Activated effector memory CD4-positive, alpha-beta T cell treated with Interleukin-2 at 50 U/mL for 16 hours (primary cell): Measurements from ENCODE around the gene TAS2R10.
"Not testable (repeated sequence)": the region's sequence is repeated elsewhere in the genome, so short reads cannot be mapped to it uniquely, and the experiment has no call there.

Experiments
- DNase-seq: peaks from one replicate; pipeline ENCODE4 v3.0.0-alpha.2; 2020

The TAS2R10 gene

GRCh38 chr12:10826258-10826657 is at the start of gene TAS2R10:
TAS2R10 (minus strand) TSS chr12:10826358; CDS start chr12:10826269, 89 bp downstream.
- no peak for DNase-seq

- no peak for DNase-seq
Measured at GRCh38 chr12:10873378-10873777, 47.2 kb upstream of the TAS2R10 start.

- no peak for DNase-seq
Measured at GRCh38 chr12:10867381-10867780, 41.2 kb upstream of the TAS2R10 start.

- DNase-seq, result no peak
Measured at GRCh38 chr12:10863512-10864218, 37.5 kb upstream of the TAS2R10 start.

GRCh38 chr12:10861366-10861765 is 35.2 kb upstream of the TAS2R10 start:
- DNase-seq, result no peak

GRCh38 chr12:10855807-10856206 is 29.6 kb upstream of the TAS2R10 start:
- no peak for DNase-seq

- DNase-seq, result no peak
Measured at GRCh38 chr12:10853776-10854175, 27.6 kb upstream of the TAS2R10 start.

GRCh38 chr12:10851243-10851858 is 25.2 kb upstream of the TAS2R10 start:
- DNase-seq, result no peak

- no peak for DNase-seq
Measured at GRCh38 chr12:10849425-10849878, 23.3 kb upstream of the TAS2R10 start, which contains the start of gene PRR4. PRR4 (minus strand) TSS chr12:10849475; CDS start chr12:10849437, 38 bp downstream.

- DNase-seq, result no peak
Measured at GRCh38 chr12:10847744-10848143, 21.6 kb upstream of the TAS2R10 start.

GRCh38 chr12:10842862-10843261 is 16.7 kb upstream of the TAS2R10 start:
- no peak for DNase-seq

GRCh38 chr12:10838461-10838860 is 12.3 kb upstream of the TAS2R10 start:
- DNase-seq, result no peak

- DNase-seq, result no peak
Measured at GRCh38 chr12:10829994-10830393, 3.8 kb upstream of the TAS2R10 start.

GRCh38 chr12:10824957-10825356 is 1.2 kb downstream of the TAS2R10 start:
- DNase-seq, result no peak

GRCh38 chr12:10811883-10812536 is 14.1 kb downstream of the TAS2R10 start:
- no peak for DNase-seq

GRCh38 chr12:10810068-10810467 is 16.1 kb downstream of the TAS2R10 start, which contains the start of gene TAS2R9:
TAS2R9 (minus strand) TSS chr12:10810168; CDS start chr12:10810075, 93 bp downstream.
- DNase-seq, result no peak

GRCh38 chr12:10807186-10807585 is 19.0 kb downstream of the TAS2R10 start, which contains the start of gene TAS2R8:
TAS2R8 (minus strand) TSS chr12:10807286; CDS start chr12:10806980, 306 bp downstream.
- DNase-seq, result no peak

GRCh38 chr12:10802587-10802986 is 23.6 kb downstream of the TAS2R10 start, which contains the start of gene TAS2R7:
TAS2R7 (minus strand) TSS chr12:10802627; CDS start chr12:10802570, 57 bp downstream.
- no peak for DNase-seq

- DNase-seq, result no peak
Measured at GRCh38 chr12:10801741-10802140, 24.4 kb downstream of the TAS2R10 start.

GRCh38 chr12:10794222-10794621 is 31.9 kb downstream of the TAS2R10 start:
- no peak for DNase-seq

GRCh38 chr12:10791769-10792168 is 34.4 kb downstream of the TAS2R10 start:
- DNase-seq, result not testable (repeated sequence)

GRCh38 chr12:10783252-10783651 is 42.9 kb downstream of the TAS2R10 start:
- no peak for DNase-seq

- no peak for DNase-seq
Measured at GRCh38 chr12:10779103-10779502, 47.1 kb downstream of the TAS2R10 start.
